Transverse colon (tissue), 4 donors: ENCODE results near the gene HSPA12A. TPM values are rescaled to one million over a fixed set of nuclear protein-coding genes. Genes with fewer than 3 reads are reported as not detected.

Experiments
- DNase-seq: peaks from one replicate; pipeline ENCODE4 v3.0.0-alpha.2; 2019
- H3K27ac ChIP-seq, 4 donors: fragments of 200-600 bp; sonication (generic); 2 replicates each; pipeline ENCODE4 v1.5.1; 2016 to 2018; ENCODE audit warnings: inconsistent platforms in 4 of 4
- H3K27me3 ChIP-seq: fragments of 200-600 bp; sonication (generic); 2 replicates; pipeline ENCODE4 v1.5.1; 2017; ENCODE audit warnings: inconsistent platforms
- H3K36me3 ChIP-seq, 4 donors: fragments of 200-600 bp; sonication (generic); 2 replicates each; pipeline ENCODE4 v1.5.1; 2017 to 2019; ENCODE audit warnings: inconsistent platforms in 4 of 4
- H3K4me1 ChIP-seq, 4 donors: fragments of 200-600 bp; sonication (generic); 2 replicates each; pipeline ENCODE4 v1.5.1; 2017 to 2020; ENCODE audit warnings: inconsistent platforms in 4 of 4
- H3K4me3 ChIP-seq, 4 donors: fragments of 200-600 bp; sonication (generic); 1 replicate in 1 of 4; 2 replicates in 3 of 4; pipeline versions ENCODE4 v1.5.1 to v1.6.1; 2017 to 2019; ENCODE audit warnings: inconsistent platforms in 4 of 4
- H3K9me3 ChIP-seq, 2 donors: fragments of 200-600 bp; sonication (generic); 2 replicates each; pipeline ENCODE4 v1.5.1; 2017 to 2019; ENCODE audit warnings: inconsistent platforms in 2 of 2
- EP300 ChIP-seq: sonication (generic); formaldehyde crosslinking; IDR thresholded peaks from one replicate; pipeline ENCODE4 v1.6.1; 2017; ENCODE audit warnings: antibody characterized with exemption, low read depth
- POLR2A ChIP-seq: fragments of 450-650 bp; IDR thresholded peaks from one replicate; pipeline ENCODE4 v1.6.1; 2016; ENCODE audit warnings: antibody characterized with exemption, mild to moderate bottlenecking, moderate library complexity
- POLR2AphosphoS5 ChIP-seq, 3 donors: sonication (generic); formaldehyde crosslinking; IDR thresholded peaks; one replicate each; pipeline ENCODE4 v1.6.1; 2016; ENCODE audit warnings: antibody characterized with exemption in 3 of 3
- WGBS, 2 donors: methylation state at CpG; one replicate each; pipeline ENCODE4 v1.1.5; 2018; ENCODE audit warnings: low coverage in 1 of 2; 5-methylcytosine and 5-hydroxymethylcytosine counted together
- in situ Hi-C, 4 donors: fragments of 200-750 bp; cut with MboI; loops; one replicate each; pipeline versions ENCODE4 v1.15.0 to v1.15.1; 2017; ENCODE audit warnings: low sequenced_read_pairs in 3 of 4, low pct_ligation_motif_present in 1 of 4, low pct_unique_long_range_greater_than_20kb in 1 of 4
- intact Hi-C: fragments of 100-400 bp; cut with DNase I; formaldehyde crosslinking; loops from one replicate; pipeline ENCODE4 v1.15.1; 2023; ENCODE audit warnings: low total_unique reads
- total RNA-seq, 4 donors: library from RNA; depleted of rRNA; stranded (reverse); fragments of >200 nt; gene quantifications; one replicate each; pipeline ENCODE4 v1.1.0, GENCODE V29; 2016
- TF ChIP-seq, protein P1 (sequence below), 5 experiments: fragments of 200-600 bp in 3 of 5; fragments of 450-650 bp in 2 of 5; sonication (generic) in 3 of 5; IDR thresholded peaks; 1 replicate in 2 of 5; 2 replicates in 3 of 5; pipeline ENCODE4 v1.5.1; 2016 to 2017; ENCODE audit warnings: antibody characterized with exemption in 5 of 5, inconsistent platforms in 3 of 5, mild to moderate bottlenecking in 2 of 5, moderate library complexity in 1 of 5

The HSPA12A gene
- total RNA-seq, 4 donors from 2014 or later, result 6.4 to 52.3 (median 9.5) TPM

DNA sequence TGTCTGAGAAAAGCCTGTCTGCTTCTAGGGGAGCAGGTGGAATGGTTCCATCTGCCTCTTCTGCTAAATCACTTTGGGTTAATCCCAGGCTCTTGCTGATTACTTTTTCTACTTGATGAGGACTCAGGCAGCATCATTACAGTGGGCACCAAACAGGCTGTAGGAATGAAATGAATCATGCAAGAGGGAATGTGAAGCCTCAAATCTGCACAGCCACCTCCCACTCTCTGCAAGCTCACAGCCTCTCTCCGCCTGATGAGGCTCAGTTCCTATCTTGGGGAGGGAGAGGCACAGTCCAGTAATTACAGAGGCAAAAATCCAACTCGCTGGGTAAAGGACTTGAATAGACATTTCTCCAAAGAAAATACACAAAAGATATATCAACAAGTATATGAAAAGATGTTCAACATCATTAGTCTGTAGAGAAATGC, 34.0 kb downstream of the HSPA12A start:
- Histone ChIP-seq H3K27me3 (no peaks in the 10 kb centered on the region), H3K27ac (no peak overlapping the region), H3K4me3 (no peak overlapping the region), H3K36me3 (no peaks in the 10 kb centered on the region), H3K9me3 (no peaks in the 10 kb centered on the region), H3K4me1 (no peaks in the 10 kb centered on the region)
- TF ChIP-seq POLR2AphosphoS5 (IDR thresholded peaks at IDR 0.05) (no peak), EP300 (no peak), POLR2A (no peak)
- TF ChIP-seq, protein P1, sequence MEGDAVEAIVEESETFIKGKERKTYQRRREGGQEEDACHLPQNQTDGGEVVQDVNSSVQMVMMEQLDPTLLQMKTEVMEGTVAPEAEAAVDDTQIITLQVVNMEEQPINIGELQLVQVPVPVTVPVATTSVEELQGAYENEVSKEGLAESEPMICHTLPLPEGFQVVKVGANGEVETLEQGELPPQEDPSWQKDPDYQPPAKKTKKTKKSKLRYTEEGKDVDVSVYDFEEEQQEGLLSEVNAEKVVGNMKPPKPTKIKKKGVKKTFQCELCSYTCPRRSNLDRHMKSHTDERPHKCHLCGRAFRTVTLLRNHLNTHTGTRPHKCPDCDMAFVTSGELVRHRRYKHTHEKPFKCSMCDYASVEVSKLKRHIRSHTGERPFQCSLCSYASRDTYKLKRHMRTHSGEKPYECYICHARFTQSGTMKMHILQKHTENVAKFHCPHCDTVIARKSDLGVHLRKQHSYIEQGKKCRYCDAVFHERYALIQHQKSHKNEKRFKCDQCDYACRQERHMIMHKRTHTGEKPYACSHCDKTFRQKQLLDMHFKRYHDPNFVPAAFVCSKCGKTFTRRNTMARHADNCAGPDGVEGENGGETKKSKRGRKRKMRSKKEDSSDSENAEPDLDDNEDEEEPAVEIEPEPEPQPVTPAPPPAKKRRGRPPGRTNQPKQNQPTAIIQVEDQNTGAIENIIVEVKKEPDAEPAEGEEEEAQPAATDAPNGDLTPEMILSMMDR (IDR thresholded peaks at IDR 0.05), result no peak
- intact Hi-C loops (no loop called here), in situ Hi-C loops (no loop called here)
- WGBS, 2 donors, result 64% methylated on average over 2 of the region's 2 CpGs; no CpG with 5 or more reads in 1 of the 2 donors
- no peak for DNase-seq

DNA sequence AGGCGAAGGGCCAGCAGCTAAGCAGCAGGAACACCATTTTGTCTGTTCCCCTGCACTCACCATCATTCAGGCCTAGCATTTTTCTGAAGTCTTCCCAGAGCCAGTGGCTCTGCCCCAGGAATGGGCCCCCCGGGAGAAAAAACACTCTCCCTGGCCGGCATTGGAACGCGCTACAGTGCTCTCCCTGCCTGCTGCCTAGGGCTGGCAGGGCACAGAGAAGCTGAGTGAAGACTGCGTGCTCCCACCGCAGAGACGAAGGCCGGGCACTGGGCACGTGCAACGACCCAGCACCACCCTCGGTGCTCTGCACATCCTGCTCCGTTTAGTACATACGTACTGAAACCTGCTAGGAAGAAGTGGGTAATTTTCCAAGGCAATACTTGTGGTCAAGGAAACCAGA, 34.4 kb downstream of the HSPA12A start:
- H3K9me3 ChIP-seq, result no peaks in the 10 kb centered on the region
- no peaks in the 10 kb centered on the region for H3K27me3 ChIP-seq
- intact Hi-C loops (no loop called here), in situ Hi-C loops (no loop called here)
- no peak for DNase-seq
- H3K36me3 ChIP-seq, result no peaks in the 10 kb centered on the region
- H3K27ac ChIP-seq, result no peak overlapping the region
- no peak overlapping the region for H3K4me3 ChIP-seq
- TF ChIP-seq, protein P1 (IDR thresholded peaks at IDR 0.05), result no peak
- TF ChIP-seq EP300, result no peak
- TF ChIP-seq POLR2AphosphoS5 (IDR thresholded peaks at IDR 0.05), result no peak
- TF ChIP-seq POLR2A, result no peak
- no peaks in the 10 kb centered on the region for H3K4me1 ChIP-seq
- WGBS, 2 donors, result 88 to 92% methylated on average over 5 to 14 of the region's 14 CpGs

DNA sequence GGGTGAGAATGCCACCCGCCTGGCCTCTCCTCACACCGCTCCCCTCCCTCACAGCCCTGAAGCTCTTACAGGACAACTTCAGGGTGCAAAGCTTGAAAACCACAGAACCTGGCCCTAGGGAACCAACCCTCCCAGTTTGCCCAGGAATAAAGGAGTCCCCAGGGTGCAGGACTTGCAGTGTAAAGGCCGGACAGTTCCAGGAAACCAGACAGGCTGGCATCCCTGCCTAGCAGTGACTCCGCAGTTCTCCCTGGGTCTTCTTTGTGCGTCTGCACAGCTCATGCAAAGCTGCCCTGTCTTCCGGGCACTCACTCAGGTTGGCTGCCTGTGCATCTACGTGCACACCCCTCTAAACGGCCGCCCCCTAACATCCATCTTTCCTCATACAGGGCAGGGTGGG, 36.1 kb downstream of the HSPA12A start:
- no peak overlapping the region for H3K4me3 ChIP-seq
- DNase-seq, result no peak
- no peaks in the 10 kb centered on the region for H3K4me1 ChIP-seq
- no peaks in the 10 kb centered on the region for H3K27me3 ChIP-seq
- no peaks in the 10 kb centered on the region for H3K36me3 ChIP-seq
- in situ Hi-C loops (no loop called here), intact Hi-C loops (no loop called here)
- no peak overlapping the region for H3K27ac ChIP-seq
- 82 to 90% methylated on average over 6 to 9 of the region's 9 CpGs for WGBS, 2 donors
- no peaks in the 10 kb centered on the region for H3K9me3 ChIP-seq
- TF ChIP-seq EP300 (no peak), POLR2AphosphoS5 (IDR thresholded peaks at IDR 0.05) (no peak), POLR2A (no peak)
- TF ChIP-seq, protein P1 (IDR thresholded peaks at IDR 0.05), result no peak

DNA sequence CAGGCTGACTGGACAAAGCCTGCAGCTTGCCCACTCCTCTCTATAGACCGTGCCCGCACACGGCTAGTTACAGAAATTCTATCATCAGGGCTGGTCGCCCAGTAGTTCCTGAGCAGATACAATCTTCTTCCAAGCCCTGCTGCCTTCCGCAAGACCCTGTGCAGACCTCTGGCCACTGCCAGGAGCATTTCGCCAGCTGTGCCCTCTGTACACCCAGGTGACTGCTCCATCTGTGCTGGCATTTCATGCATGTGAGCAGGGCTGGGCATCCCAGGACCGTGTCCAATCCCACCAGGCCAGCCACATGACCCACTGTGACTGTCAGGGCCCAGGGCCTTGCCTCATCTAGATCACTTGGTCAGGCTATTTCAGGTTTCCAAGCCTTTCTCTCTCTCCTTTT, 36.9 kb downstream of the HSPA12A start:
- Histone ChIP-seq H3K27me3 (no peaks in the 10 kb centered on the region), H3K27ac (no peak overlapping the region), H3K9me3 (no peaks in the 10 kb centered on the region), H3K36me3 (no peaks in the 10 kb centered on the region), H3K4me1 (no peaks in the 10 kb centered on the region), H3K4me3 (no peak overlapping the region)
- no peak for DNase-seq
- in situ Hi-C loops, result no loop called here
- 92% methylated on average over 6 of the region's 7 CpGs; no CpG with 5 or more reads in 1 of the 2 donors for WGBS, 2 donors
- intact Hi-C loops, result no loop called here
- TF ChIP-seq, protein P1 (IDR thresholded peaks at IDR 0.05), result no peak
- TF ChIP-seq POLR2AphosphoS5 (IDR thresholded peaks at IDR 0.05) (no peak), POLR2A (no peak), EP300 (no peak)
